ENCODE measurements around the gene FAM50B.

The FAM50B gene

DNA sequence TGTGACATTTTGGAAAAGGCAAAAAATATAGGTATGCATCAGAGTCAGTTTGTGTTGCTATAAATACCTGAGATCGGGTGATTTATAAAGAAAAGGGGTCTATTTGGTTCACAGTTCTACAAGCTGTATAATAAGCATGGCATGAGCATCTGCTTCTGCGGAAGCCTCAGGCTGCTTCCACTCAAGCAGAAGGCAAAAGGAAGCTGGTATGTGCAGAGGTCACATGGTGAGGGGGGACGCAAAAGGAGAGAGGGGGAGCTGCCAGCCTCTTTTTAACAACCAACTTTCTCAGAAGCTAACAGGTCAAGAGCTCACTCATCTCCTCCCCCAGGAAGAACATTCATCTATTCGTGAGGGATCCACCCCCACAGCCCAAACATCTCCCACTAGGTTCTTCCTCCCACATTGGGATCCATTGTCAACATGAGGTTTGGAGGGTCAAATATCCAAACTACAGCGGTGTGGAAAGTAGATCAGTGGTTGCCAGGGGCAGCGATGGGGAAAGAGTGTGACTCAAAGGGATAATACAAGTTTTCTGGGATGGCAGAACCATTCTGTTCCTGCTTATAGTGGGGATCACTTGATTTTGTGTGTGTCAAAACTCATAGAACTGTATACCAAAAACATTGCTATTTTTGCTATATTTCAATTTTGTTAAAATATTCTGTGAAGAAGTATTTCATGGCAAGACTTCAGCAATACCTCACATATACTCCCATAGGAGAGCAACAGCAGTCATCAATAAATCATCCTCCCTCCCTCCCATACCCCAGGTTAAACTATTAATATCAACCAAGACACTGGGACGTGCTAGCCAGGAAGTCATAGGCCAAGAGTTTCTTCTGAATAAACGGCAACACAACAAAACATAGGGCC is 9.9 kb upstream of the FAM50B start:
- TF ChIP-seq, protein P1, sequence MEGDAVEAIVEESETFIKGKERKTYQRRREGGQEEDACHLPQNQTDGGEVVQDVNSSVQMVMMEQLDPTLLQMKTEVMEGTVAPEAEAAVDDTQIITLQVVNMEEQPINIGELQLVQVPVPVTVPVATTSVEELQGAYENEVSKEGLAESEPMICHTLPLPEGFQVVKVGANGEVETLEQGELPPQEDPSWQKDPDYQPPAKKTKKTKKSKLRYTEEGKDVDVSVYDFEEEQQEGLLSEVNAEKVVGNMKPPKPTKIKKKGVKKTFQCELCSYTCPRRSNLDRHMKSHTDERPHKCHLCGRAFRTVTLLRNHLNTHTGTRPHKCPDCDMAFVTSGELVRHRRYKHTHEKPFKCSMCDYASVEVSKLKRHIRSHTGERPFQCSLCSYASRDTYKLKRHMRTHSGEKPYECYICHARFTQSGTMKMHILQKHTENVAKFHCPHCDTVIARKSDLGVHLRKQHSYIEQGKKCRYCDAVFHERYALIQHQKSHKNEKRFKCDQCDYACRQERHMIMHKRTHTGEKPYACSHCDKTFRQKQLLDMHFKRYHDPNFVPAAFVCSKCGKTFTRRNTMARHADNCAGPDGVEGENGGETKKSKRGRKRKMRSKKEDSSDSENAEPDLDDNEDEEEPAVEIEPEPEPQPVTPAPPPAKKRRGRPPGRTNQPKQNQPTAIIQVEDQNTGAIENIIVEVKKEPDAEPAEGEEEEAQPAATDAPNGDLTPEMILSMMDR (conservative IDR thresholded peaks at IDR 0.05; ENCODE audit: low read depth, low read length) = no peak
- DNase-seq (ENCODE audit: low read depth) = no peak
- no peak overlapping the region for H3K4me3 ChIP-seq (ENCODE audit: low read length)

DNA sequence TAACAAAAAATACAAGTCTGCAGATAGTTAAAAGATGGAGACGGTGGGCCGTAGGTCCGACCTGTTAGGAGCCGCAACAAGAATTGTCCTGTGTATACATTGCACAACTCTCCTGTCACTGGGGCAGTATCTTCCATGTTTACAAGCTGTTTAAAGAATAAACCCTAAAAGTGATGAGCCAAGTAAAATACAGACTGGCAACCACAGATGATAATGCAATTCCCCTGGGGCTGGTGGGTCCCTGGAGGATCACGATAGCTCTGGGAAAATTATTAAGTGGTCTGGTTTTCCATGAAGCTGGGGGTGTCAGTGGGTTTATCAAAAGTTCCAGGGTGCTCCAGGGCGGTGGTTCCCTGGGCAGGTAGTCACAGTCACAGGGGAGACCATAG is 8.1 kb upstream of the FAM50B start:
- no peak for DNase-seq (ENCODE audit: low read depth)
- TF ChIP-seq, protein P1 (conservative IDR thresholded peaks at IDR 0.05; ENCODE audit: low read depth, low read length) = no peak
- no peak overlapping the region for H3K4me3 ChIP-seq (ENCODE audit: low read length)

DNA sequence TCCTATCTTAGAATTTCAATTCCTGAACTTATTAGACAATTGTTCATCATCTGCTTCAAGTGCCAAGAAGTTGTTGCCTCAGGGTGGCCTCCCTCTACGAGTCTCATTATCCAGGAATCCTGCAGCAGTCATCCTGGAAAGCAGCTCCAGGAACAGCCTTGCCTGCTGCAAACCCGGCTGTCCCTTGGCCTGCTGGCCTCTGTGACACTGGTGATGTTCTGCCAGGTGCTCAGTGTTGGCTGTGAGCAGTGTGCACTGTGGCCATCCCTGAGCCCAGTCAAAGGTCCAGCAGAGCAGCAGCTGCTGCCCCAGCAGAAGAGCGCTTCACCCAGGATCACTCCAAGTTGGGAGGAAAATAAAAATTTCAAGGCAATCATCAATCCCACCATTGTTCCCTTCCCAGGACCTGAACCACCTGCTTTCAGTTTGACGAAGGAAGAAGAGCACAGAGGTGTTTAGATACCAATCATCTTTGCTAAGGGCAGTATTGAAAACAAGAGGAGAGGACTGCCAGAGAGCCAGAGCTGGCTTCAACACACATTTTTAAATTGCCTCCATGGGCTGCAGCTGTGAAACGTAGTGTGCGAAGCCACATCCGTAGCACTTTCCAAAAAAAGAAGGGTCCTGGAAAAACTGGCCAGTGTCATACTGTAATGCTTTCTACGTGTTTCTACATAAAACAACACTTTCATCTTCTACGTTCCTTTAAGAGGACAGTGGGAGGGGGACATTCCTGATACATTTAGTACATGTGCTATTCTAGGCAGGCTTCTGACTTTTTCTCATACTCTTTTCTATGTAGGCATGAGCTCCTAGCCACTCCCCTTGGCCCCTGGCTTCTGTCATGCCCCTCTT is 7.2 kb upstream of the FAM50B start:
- H3K4me3 ChIP-seq (ENCODE audit: low read length) = no peak overlapping the region
- TF ChIP-seq, protein P1 (conservative IDR thresholded peaks at IDR 0.05; ENCODE audit: low read depth, low read length) = no peak

DNA sequence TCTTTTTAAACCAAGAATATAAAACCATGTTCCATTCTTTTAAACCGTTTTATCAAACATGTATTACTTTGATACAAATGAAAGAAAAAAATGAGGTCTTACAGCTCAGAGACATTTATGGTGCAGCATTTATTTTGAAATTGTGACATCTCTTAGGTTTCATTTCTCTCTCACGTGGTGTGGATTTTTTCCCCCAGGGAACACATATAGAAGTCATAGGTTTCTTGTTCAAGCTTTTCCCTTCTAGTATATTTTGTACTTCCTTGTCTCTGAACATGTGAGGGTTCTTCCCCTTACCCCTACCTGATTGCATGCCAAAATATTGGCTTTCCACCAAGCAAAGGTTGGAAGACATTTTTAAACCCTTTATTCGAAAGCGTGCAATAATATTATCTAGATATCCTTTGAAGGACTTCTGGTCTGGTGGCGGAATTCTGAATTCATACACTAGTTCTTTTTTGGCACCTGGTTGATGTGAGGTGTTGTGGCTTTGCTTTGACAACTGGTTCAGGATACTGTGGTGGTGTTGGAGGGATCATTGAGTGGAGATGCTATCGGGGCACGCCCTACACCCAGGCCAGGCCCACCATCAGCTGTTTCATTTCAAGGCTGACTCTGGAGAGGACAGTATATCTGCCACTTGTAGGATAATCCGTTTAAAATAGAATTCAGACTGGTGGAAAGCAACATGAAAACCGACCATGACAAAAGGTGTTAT is 5.6 kb upstream of the FAM50B start:
- H3K4me3 ChIP-seq (ENCODE audit: low read length) = no peak overlapping the region
- TF ChIP-seq, protein P1 (conservative IDR thresholded peaks at IDR 0.05; ENCODE audit: low read depth, low read length) = no peak

More for the DNA sequence above, 7.2 kb upstream of the FAM50B start:
- no peak for DNase-seq (ENCODE audit: low read depth)

DNA sequence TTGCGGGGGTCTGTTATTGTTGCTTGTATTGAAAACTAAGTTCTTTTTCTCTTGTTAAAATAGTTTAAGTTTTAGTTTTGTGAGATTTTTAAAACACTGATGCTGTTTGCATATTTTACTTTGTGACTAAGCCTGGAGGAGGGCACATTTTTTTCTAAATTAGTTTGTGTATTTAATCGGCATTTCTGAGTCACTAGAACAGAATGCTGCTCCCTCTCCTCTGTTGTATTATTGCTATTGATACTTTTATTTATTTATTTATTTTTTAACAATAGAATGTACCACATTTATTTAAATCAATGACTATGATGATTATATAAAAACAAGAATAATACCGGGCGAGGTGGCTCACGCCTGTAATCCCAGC is 5.1 kb upstream of the FAM50B start:
- TF ChIP-seq, protein P1 (conservative IDR thresholded peaks at IDR 0.05; ENCODE audit: low read depth, low read length) = no peak
- no peak overlapping the region for H3K4me3 ChIP-seq (ENCODE audit: low read length)
- DNase-seq (ENCODE audit: low read depth) = no peak

More for the DNA sequence above, 5.6 kb upstream of the FAM50B start:
- no peak for DNase-seq (ENCODE audit: low read depth)

DNA sequence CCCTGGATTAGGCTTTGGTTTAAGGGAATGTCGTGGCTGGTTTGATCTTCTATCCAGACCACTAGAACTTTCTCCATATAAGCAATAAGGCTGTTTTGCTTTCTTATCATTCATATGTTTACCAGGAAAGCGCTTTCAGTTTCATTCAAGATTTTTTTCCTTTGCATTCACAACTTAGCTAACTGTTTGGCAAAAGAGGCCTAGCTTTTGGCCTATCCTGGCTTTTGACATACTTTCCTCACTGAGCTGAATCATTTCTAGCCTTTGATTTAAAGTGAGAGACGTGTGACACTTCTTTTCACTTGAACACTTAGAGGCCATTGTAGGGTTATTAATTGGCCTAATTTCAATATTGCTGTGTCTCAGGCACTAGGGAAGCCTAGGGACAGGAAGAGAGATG is 1.7 kb upstream of the FAM50B start:
- TF ChIP-seq, protein P1 (conservative IDR thresholded peaks at IDR 0.05; ENCODE audit: low read depth, low read length) = no peak
- H3K4me3 ChIP-seq (ENCODE audit: low read length) = no peak overlapping the region
- no peak for DNase-seq (ENCODE audit: low read depth)

Data from retinal pigment epithelial cell (primary cell).